Germinal center (tissue), 1 donor: ENCODE measurements around the gene SLC29A1.

Experiments used
- DNase-seq: peaks from one replicate; pipeline ENCODE4 v3.0.0; 2012; ENCODE audit warnings: mixed read lengths, low spot score

SLC29A1 gene

GRCh38 chr6:44237021-44237812, 13.8 kb downstream of the SLC29A1 start:
- DNase-seq: peak; percentile 54

GRCh38 chr6:44237813-44238433, 14.5 kb downstream of the SLC29A1 start:
- peak; percentile 86 for DNase-seq

- no peak for DNase-seq
Measured at GRCh38 chr6:44238687-44239350, 15.4 kb downstream of the SLC29A1 start.

GRCh38 chr6:44243345-44243744, 19.9 kb downstream of the SLC29A1 start:
- no peak for DNase-seq

- no peak for DNase-seq
Measured at GRCh38 chr6:44245391-44245911, 22.1 kb downstream of the SLC29A1 start.

- peak; percentile 83 for DNase-seq
Measured at GRCh38 chr6:44245912-44246662, 22.7 kb downstream of the SLC29A1 start.

- DNase-seq: peak; percentile 95
Measured at GRCh38 chr6:44246663-44247337, 23.4 kb downstream of the SLC29A1 start, which contains the start of gene HSP90AB1. TSS of gene HSP90AB1 (plus strand) at chr6:44247101. CDS start at chr6:44248630, 1,529 bp downstream.

GRCh38 chr6:44247338-44248302, 24.2 kb downstream of the SLC29A1 start:
- peak; percentile 67 for DNase-seq

GRCh38 chr6:44248579-44248978, 25.2 kb downstream of the SLC29A1 start:
- DNase-seq: no peak

GRCh38 chr6:44249082-44249748, 25.8 kb downstream of the SLC29A1 start:
- no peak for DNase-seq

- no peak for DNase-seq
Measured at GRCh38 chr6:44250067-44250717, 26.8 kb downstream of the SLC29A1 start.

- DNase-seq: no peak
Measured at GRCh38 chr6:44250718-44251123, 27.3 kb downstream of the SLC29A1 start.

GRCh38 chr6:44251576-44252524, 28.5 kb downstream of the SLC29A1 start:
- DNase-seq: no peak

GRCh38 chr6:44253307-44254101, 30.1 kb downstream of the SLC29A1 start:
- DNase-seq: no peak

- DNase-seq: no peak
Measured at GRCh38 chr6:44254191-44255104, 31.1 kb downstream of the SLC29A1 start.
